RWPE1 (cell line): ENCODE data around the gene RIF1.
A peak's percentile ranks its signal among the peaks of the same experiment; 100 is the strongest.
"Not testable (repeated sequence)": the region's sequence is repeated elsewhere in the genome, so short reads cannot be mapped to it uniquely, and the experiment has no call there.

Experiments used
- CTCF ChIA-PET: fragments of 350-600 bp; sonication (Branson Sonifier 250); formaldehyde crosslinking; extraction: SDS; loops from one replicate; lab custom pipeline; 2021; lab: Yijun Ruan, JAX
- POLR2A ChIA-PET: fragments of 400-600 bp; formaldehyde crosslinking; extraction: SDS; loops from one replicate; lab custom pipeline; 2020; ENCODE audit warnings: antibody characterized with exemption; ENCODE audit not compliant: low non-redundant PET; lab: Yijun Ruan, JAX
- DNase-seq: peaks from one replicate; pipeline ENCODE4 v3.0.0; 2012; ENCODE audit warnings: low spot score
- H3K27ac ChIP-seq: fragments of 450-650 bp; 2 replicates; pipeline ENCODE4 v1.5.1; 2017
- CTCF ChIP-seq: fragments of 450-650 bp; conservative IDR thresholded peaks from 2 replicates; pipeline ENCODE4 v1.5.1; 2017; ENCODE audit warnings: low read depth, mild to moderate bottlenecking

The RIF1 gene

GRCh38 chr2:151410485-151410834 lies 758 bp downstream of the RIF1 start:
- CTCF ChIA-PET, result interaction anchor here (0.5 to 1.2 kb wide), 8 partner anchors 8 to 1746 kb away, joined by 3 to 7 read pairs (median 4); no protein-coding TSS in a partner anchor
- peak; percentile 45 for DNase-seq
- no peak for TF ChIP-seq CTCF
- POLR2A ChIA-PET, result no interaction called here
- H3K27ac ChIP-seq, result peak overlapping the region; percentile 90

GRCh38 chr2:151417650-151418049 lies 7.9 kb downstream of the RIF1 start:
- no peak for DNase-seq
- no peak overlapping the region for H3K27ac ChIP-seq
- TF ChIP-seq CTCF, result no peak
- CTCF ChIA-PET, result no interaction called here
- POLR2A ChIA-PET, result no interaction called here

GRCh38 chr2:151421681-151422080 lies 12.0 kb downstream of the RIF1 start:
- ChIA-PET CTCF (interaction anchor here (0.6 to 0.7 kb wide), 3 partner anchors 79 to 1793 kb away, joined by 3 to 4 read pairs (median 3); no protein-coding TSS in a partner anchor), POLR2A (interaction anchor here (0.6 kb wide), 1 partner anchor 134 kb away, joined by 3 read pairs; no protein-coding TSS in a partner anchor)
- not testable (repeated sequence) for DNase-seq, H3K27ac ChIP-seq

GRCh38 chr2:151422917-151423439 lies 13.3 kb downstream of the RIF1 start:
- CTCF ChIA-PET, result interaction anchor here (0.6 kb wide), 1 partner anchor 1406 kb away, joined by 3 read pairs; no protein-coding TSS in a partner anchor
- POLR2A ChIA-PET, result no interaction called here
- TF ChIP-seq CTCF, result no peak
- no peak overlapping the region for H3K27ac ChIP-seq
- DNase-seq, result no peak

GRCh38 chr2:151423760-151424159 lies 14.1 kb downstream of the RIF1 start:
- ChIA-PET CTCF (no interaction called here), POLR2A (no interaction called here)
- no peak overlapping the region for H3K27ac ChIP-seq
- DNase-seq, result no peak
- no peak for TF ChIP-seq CTCF

GRCh38 chr2:151437630-151438029 lies 27.9 kb downstream of the RIF1 start:
- ChIA-PET CTCF (interaction anchor here (1.3 to 2.3 kb wide), 2 partner anchors 10 to 23 kb away, joined by 4 to 11 read pairs; no protein-coding TSS in a partner anchor), POLR2A (no interaction called here)

More at GRCh38 chr2:151437630-151438029, 27.9 kb downstream of the RIF1 start:
- no peak overlapping the region for H3K27ac ChIP-seq
- peak; percentile 6 for DNase-seq
- TF ChIP-seq CTCF, result peak; percentile 62
